PC-3 (cell line): ENCODE data around the gene LRRC8E. TPM values are rescaled to one million over a fixed set of nuclear protein-coding genes. Genes with fewer than 3 reads are reported as not detected.

Source experiments
- ATAC-seq: fragments of 200-7000 bp; cut with Tn5 transposase; 2 replicates; pipeline ENCODE4 v1.9.1; 2020; ENCODE audit warnings: mild to moderate bottlenecking, moderate library complexity
- BruUV-seq: library from RNA; stranded (reverse); fragments of 400-500 nt; replicated peaks from 2 replicates; lab custom pipeline; 2021; lab: Mats Ljungman, UMichigan
- CTCF ChIA-PET: fragments of 300-600 bp; sonication (Branson Sonifier 250); formaldehyde crosslinking; loops from one replicate; lab custom pipeline; 2022; ENCODE audit warnings: antibody characterized with exemption; lab: Charles Lee
- POLR2A ChIA-PET: fragments of 300-600 bp; sonication (Branson Sonifier 250); formaldehyde crosslinking; loops from one replicate; lab custom pipeline; 2022; ENCODE audit warnings: antibody characterized with exemption; ENCODE audit not compliant: unreplicated experiment; lab: Charles Lee
- DNase-seq: peaks from one replicate; pipeline ENCODE4 v3.0.0-alpha.2; 2015
- H2AFZ ChIP-seq: fragments of 300-600 bp; sonication (generic); 2 replicates; pipeline ENCODE4 v1.6.0; 2016; ENCODE audit warnings: antibody characterized with exemption, low read length
- H3F3A ChIP-seq: fragments of 300-600 bp; sonication (generic); one replicate; pipeline ENCODE4 v1.6.0; 2017; ENCODE audit warnings: antibody characterized with exemption, low read length, control low read depth, mild to moderate bottlenecking; ENCODE audit not compliant: unreplicated experiment
- H3K27ac ChIP-seq: fragments of 300-600 bp; sonication (generic); 2 replicates; pipeline ENCODE4 v1.5.1; 2016; ENCODE audit warnings: mild to moderate bottlenecking, low read length
- H3K27me3 ChIP-seq: fragments of 300-600 bp; sonication (generic); 2 replicates; pipeline ENCODE4 v1.6.1; 2016; ENCODE audit warnings: low read length, mixed read lengths
- H3K36me3 ChIP-seq: fragments of 300-600 bp; sonication (generic); 2 replicates; pipeline ENCODE4 v1.6.1; 2016; ENCODE audit warnings: low read depth, mixed run types, low read length, mixed read lengths
- H3K4me1 ChIP-seq: fragments of 300-600 bp; sonication (generic); 2 replicates; pipeline ENCODE4 v1.5.1; 2016; ENCODE audit warnings: low read length; ENCODE audit not compliant: insufficient read depth
- H3K4me2 ChIP-seq: fragments of 300-600 bp; sonication (generic); 2 replicates; pipeline ENCODE4 v1.6.0; 2016; ENCODE audit warnings: low read length
- H3K4me3 ChIP-seq: fragments of 300-600 bp; sonication (generic); 2 replicates; pipeline ENCODE4 v1.5.1; 2016; ENCODE audit warnings: mild to moderate bottlenecking, low read length, mixed read lengths
- H3K79me2 ChIP-seq: fragments of 300-600 bp; sonication (generic); 2 replicates; pipeline ENCODE4 v1.6.1; 2017; ENCODE audit warnings: low read length, mixed read lengths
- H3K9ac ChIP-seq: fragments of 300-600 bp; sonication (generic); 2 replicates; pipeline ENCODE4 v1.6.0; 2016; ENCODE audit warnings: mild to moderate bottlenecking, low read length
- H3K9me2 ChIP-seq: fragments of 300-600 bp; sonication (generic); replicated peaks from 2 replicates; pipeline ENCODE4 v1.6.1; 2016; ENCODE audit warnings: mixed run types, low read length, mixed read lengths
- H3K9me3 ChIP-seq: fragments of 300-600 bp; sonication (generic); 2 replicates; pipeline ENCODE4 v1.6.1; 2016; ENCODE audit warnings: low read length, mixed read lengths
- H4K20me1 ChIP-seq: fragments of 300-600 bp; sonication (generic); 2 replicates; pipeline ENCODE4 v1.6.1; 2016; ENCODE audit warnings: low read length, mixed read lengths
- CTCF ChIP-seq: fragments of 300-600 bp; sonication (generic); conservative IDR thresholded peaks from 2 replicates; pipeline ENCODE4 v1.5.1; 2017; ENCODE audit warnings: antibody characterized with exemption, low read depth, mild to moderate bottlenecking, low read length
- EZH2 ChIP-seq: fragments of 300-600 bp; sonication (generic); IDR thresholded peaks from one replicate; pipeline ENCODE4 v1.6.1; 2017; ENCODE audit warnings: antibody characterized with exemption, mild to moderate bottlenecking, low read length; ENCODE audit not compliant: unreplicated experiment
- EZH2phosphoT487 ChIP-seq: fragments of 300-600 bp; sonication (generic); IDR thresholded peaks from 2 replicates; pipeline ENCODE4 v1.6.1; 2018; ENCODE audit warnings: mild to moderate bottlenecking, antibody characterized with exemption, low read length, borderline replicate concordance
- intact Hi-C: fragments of 100-400 bp; cut with micrococcal nuclease; formaldehyde crosslinking; loops from 2 replicates; pipeline ENCODE4 v1.9.0; 2023
- total RNA-seq: library from RNA; depleted of rRNA; stranded (reverse); fragments of >200 nt; gene quantifications from 2 replicates; pipeline ENCODE4 v1.2.3, GENCODE V29; 2014

Gene LRRC8E
- total RNA-seq, 1 experiment from 2014 or later: 30.8 TPM

- H3K27ac ChIP-seq: no peak overlapping the region
- no TSS peak for BruUV-seq
- POLR2A ChIA-PET: no interaction called here
These were observed 44.6 kb downstream of the LRRC8E start for GRCh38 chr19:7932930-7933300.

GRCh38 chr19:7933411-7933810 is 45.1 kb downstream of the LRRC8E start:
- Histone ChIP-seq H3K9me2 (no peaks in the 10 kb centered on the region), H3K36me3 (peaks cover 71% of the 10 kb centered on the region), H3K9ac (no peak overlapping the region), H4K20me1 (no peaks in the 10 kb centered on the region), H3K27me3 (no peaks in the 10 kb centered on the region), H3K9me3 (no peaks in the 10 kb centered on the region), H3F3A (no peaks in the 10 kb centered on the region), H3K4me3 (no peak overlapping the region), H3K4me1 (peaks cover 25% of the 10 kb centered on the region), H3K27ac (no peak overlapping the region), H3K4me2 (no peak overlapping the region), H2AFZ (no peak overlapping the region), H3K79me2 (0 out of 2 replicates have a peak, but pooled peaks cover 8% of the 10 kb centered on the region)
- intact Hi-C loops: no loop called here
- CTCF ChIA-PET: interaction anchor here (0.6 kb wide), 1 partner anchor 253 kb away, joined by 3 read pairs; the partner anchor contains the start of gene TRAPPC5
- TF ChIP-seq EZH2: no peak
- peak; percentile 74 for TF ChIP-seq CTCF
- TF ChIP-seq EZH2phosphoT487: no peak
- DNase-seq (no peak), ATAC-seq (no peak)
- BruUV-seq: no TSS peak
- POLR2A ChIA-PET: interaction anchor here (0.9 kb wide), 1 partner anchor 314 kb away, joined by 3 read pairs; no protein-coding TSS in a partner anchor

More at GRCh38 chr19:7932930-7933300, 44.6 kb downstream of the LRRC8E start:
- CTCF ChIA-PET: no interaction called here
- H3K9me2 ChIP-seq: no peaks in the 10 kb centered on the region
- intact Hi-C loops: no loop called here
- DNase-seq (no peak), ATAC-seq (no peak)
- H3K27me3 ChIP-seq: no peaks in the 10 kb centered on the region
- 0 out of 2 replicates have a peak, but pooled peaks cover 1% of the 10 kb centered on the region for H4K20me1 ChIP-seq
- TF ChIP-seq EZH2phosphoT487 (no peak), CTCF (no peak), EZH2 (no peak)
- 0 out of 2 replicates have a peak, but pooled peaks cover 3% of the 10 kb centered on the region for H3K79me2 ChIP-seq
- H3K9ac ChIP-seq: no peak overlapping the region
- no peak overlapping the region for H3K4me2 ChIP-seq
- no peaks in the 10 kb centered on the region for H3K9me3 ChIP-seq
- peaks cover 30% of the 10 kb centered on the region for H3K4me1 ChIP-seq
- no peak overlapping the region for H3K4me3 ChIP-seq
- H3F3A ChIP-seq: no peaks in the 10 kb centered on the region
- H3K36me3 ChIP-seq: peaks cover 66% of the 10 kb centered on the region
- H2AFZ ChIP-seq: no peak overlapping the region
